D341Med (cell line): ENCODE data around the gene MBD5.
A peak's percentile ranks its signal among the peaks of the same experiment; 100 is the strongest.
"Not testable (repeated sequence)": the region's sequence is repeated elsewhere in the genome, so short reads cannot be mapped to it uniquely, and the experiment has no call there.

ENCODE experiments used
- DNase-seq: peaks from one replicate; pipeline ENCODE4 v3.0.0; 2012; ENCODE audit warnings: low spot score

The MBD5 gene

GRCh38 chr2:148524519-148524919, 503.6 kb downstream of the MBD5 start:
- no peak for DNase-seq

- DNase-seq = no peak
Observed at GRCh38 chr2:148525130-148525529, 504.2 kb downstream of the MBD5 start.

DNA sequence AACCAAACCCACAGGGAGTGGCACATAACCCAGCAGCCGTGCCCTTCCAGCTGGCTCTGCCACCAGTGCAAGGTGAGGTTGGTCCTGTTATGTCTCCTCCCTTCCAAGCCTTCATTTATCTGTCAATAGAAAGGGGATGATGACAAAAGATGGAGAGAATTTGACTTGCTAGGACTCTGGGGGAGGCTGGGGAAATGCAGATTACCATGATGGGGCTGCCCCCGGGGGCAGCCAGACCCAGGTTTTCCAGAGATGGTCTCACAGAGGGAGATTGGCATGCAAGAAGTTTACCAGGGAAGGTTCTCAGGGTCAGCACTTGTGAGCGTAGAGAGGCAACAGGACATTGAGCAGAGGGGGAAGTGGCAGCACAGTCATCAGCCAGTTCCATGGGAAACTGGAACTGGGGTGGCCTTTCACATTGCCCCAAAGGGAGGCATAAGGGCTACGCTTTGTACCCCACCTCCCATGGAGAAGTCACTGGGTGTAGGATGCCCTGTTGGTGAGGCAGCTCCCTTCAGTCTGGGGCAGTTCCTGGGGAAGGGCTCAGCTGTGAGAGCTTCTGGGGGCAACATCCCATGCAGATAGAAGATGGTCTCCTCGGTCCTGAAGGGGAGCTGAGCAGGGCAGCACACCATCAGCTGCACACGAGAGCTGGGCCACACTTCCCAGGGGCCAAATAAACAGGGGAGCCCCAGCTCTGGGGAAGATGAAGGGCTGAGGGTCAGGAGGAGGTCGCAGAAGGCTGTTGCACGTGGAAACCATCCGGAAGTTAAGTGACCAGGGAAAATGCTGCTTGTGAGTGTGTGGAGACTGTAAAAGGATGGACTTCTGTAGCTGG, 505.8 kb downstream of the MBD5 start:
- DNase-seq = no peak

DNA sequence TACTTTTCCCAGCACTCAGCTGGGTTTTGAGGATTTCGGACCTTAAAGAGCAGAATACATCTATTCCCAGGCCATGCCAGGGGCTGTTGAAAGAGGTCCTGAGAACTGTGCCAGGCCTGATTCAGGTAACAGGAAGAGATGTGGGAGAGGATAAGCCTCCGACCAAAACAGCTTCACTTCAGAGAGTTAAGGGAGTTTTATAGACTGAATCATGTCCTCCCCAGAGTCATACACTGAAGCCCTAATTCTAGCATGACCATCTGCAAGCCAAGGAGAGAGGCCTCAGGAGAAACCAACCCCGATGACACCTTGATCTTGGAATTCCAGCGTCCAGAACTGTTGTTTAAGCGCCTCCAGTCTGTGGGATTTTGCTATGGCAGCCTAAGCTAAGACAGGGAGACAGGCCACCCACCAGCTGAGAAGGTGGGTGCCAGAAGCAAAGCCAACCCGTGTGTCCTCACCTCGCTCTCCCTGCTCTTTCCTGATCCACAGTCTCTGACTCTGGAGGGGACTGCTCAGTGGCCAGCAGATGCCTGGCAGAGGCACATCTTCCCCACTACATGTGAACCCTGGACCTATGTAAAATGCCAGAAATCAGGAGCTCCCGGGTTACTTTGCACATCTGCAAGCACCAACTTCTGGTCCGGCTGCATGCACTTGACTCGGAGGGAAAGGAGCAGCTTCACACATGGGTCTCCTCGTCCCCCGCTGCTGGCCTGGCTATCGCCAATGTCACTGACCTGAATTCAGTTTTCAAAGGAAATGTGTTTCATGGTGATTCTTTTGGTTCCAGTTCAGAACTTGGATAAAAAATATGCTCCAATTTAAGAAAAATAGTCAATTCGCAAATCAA, 506.8 kb downstream of the MBD5 start:
- no peak for DNase-seq

DNA sequence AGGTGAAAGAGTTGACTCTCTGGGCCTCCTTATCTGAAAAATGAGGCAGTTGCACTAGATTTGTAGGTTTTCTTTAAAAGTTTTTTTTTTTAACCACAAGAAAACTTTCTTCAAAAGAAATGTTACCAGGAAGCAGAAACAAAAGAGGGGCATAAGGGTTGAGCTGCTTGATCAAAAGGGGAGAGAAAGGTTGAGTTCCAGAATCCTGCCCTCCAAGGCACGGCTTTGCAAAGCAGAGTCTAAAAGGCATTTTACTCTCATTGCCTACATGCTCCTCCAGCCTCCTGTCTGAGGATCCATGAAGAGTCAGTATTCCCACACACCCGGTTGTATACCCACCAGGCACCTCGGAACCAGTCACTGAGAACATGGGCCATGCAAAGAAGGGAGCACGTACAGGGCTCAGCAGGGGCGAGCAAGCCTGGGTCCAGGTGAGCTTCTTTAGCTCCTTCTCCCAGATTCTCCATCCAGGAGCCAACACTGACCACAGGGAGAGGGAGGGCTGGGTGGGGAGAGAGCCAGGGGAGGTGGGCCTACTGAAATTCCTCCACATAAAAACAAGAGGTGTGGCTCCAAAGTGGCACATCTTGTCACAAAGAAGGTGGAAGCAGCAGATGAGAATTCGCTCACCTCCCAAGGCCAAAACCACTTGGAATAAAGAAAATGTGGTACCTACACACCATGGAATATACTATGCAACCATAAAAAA, 507.6 kb downstream of the MBD5 start:
- DNase-seq = no peak

- no peak for DNase-seq
Observed at GRCh38 chr2:148529745-148530144, 508.9 kb downstream of the MBD5 start.

GRCh38 chr2:148530350-148530749, 509.5 kb downstream of the MBD5 start:
- no peak for DNase-seq

DNA sequence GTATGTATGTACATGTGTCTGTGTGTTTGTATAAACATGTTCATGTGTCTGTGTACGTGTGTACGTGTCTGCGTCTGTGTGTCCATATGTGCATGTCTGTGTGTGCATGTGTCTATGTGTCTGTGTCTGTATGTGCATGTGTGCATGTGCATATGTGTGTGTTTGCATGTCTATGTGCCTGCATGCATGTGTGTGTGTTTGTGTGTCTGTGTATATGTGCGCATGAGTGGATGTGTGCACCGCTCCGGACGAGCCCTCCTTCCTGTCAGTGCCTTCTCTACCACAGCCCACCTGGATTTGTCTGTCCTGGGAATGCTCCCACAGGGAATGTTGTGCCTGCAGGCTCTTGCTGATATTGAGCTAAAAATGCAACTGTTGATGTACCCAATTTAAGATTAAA, 510.3 kb downstream of the MBD5 start:
- no peak for DNase-seq

DNA sequence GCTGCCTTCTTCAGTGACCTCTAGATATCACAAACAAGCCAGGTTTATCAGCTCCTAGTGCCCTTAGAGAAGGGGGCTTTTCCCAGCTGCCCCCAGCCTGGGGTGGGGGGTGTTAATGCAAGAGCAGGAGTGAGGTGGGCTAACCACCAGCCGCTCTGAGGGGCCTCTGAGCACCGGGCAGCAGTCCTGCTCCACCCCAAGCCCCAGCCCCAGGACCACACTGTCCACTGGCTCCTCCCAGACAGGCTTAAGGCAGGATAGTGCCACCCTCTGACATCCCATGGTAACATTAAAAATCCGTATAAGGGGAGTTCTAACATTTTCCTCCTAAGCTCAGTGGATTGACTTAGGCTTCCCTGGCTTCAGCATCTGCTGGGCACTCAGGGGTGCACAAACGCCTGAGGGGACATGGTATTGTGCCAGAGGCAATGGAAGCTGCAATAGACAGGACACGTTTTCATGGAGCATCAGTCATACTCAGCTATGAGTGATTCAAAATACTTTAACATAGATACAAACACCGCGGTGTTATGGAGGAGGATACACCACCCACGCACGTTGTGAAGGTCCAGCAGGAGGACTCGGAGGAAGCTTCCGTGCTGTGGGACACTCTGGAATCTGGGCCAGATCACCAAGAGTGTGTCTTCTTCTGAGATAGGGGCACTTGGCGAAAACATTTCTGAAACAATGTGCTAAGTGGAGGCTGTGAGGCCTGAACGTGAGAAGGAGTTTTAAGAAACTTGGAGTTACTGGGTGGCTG, 511.0 kb downstream of the MBD5 start:
- DNase-seq = no peak

DNA sequence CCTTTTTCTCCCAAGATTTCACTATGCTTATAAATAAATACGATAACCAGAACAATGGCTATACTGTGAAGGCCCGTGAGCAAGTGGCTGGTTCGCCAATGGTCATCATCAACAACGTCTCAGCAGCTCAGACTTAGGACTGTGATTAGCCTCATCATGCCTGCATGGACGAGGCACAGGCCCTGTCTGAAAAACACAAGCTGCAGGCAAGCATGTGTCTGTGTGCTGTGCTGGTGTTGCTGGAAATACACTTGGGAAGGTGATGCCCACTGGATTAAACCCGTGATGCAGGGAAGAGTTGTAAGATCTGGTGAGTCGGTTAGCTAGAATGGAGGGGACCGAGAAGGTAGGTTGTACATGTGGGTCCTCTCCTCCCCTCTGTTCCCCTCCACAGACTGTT, 512.1 kb downstream of the MBD5 start:
- DNase-seq = no peak

GRCh38 chr2:148533685-148534084, 512.8 kb downstream of the MBD5 start:
- DNase-seq = no peak

DNA sequence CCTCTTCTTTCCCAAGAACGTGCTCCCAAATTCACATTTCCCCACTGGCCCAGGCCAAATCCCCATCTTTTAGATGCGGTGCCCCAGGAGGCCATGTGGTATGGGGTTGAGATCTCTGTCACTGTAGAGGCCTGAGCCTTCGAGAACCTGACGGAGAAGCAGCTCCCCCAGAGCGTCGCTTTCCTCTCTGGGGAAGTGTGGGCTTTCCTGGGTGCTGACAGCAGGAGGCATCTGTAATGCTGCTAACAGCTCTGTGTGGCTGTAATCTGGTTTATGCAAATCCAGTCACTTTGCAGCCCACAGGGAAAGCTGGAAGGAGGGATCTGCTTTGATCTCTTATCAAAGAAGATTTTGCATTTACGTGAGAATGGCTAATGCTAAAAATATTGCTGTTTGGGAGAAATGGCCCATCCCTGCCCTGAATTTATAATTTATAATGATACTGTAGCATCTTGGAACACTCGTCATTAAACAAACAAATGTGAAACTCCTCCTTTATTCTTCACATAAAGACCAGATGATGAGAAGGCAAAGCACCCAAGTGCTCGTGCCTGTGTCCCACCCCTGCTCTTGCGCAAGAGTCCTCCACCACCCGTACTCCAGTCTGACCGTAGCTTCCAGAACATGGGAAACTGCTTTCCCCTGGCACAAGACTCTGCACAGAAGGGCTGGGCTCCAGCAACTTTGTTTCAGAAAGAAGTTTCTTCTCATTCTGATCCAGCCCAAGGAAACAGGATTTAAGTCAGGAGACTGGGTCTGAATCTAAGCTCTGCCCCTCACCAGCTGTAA, 513.7 kb downstream of the MBD5 start:
- peak; percentile 71 for DNase-seq

DNA sequence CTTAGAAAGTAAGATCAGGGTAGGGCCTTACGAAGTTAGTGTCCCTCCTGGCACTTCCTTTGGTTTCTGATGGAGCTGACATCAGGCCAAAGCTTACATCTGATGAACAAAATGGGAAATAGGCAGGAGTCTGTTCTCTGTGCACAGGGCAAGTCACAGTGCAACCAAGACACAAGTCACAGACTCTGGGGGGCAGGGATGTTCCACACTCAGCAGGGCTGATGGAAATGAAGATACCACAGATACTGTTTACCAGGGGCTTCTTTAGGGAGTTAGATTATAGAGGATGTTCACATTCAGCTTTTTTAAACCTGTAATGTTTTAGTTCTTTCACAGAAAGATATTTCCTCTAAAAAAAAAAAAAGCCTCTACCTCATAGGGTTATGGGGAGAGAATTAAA, 517.5 kb downstream of the MBD5 start:
- DNase-seq = no peak

GRCh38 chr2:148540022-148540421, 519.1 kb downstream of the MBD5 start:
- no peak for DNase-seq

DNA sequence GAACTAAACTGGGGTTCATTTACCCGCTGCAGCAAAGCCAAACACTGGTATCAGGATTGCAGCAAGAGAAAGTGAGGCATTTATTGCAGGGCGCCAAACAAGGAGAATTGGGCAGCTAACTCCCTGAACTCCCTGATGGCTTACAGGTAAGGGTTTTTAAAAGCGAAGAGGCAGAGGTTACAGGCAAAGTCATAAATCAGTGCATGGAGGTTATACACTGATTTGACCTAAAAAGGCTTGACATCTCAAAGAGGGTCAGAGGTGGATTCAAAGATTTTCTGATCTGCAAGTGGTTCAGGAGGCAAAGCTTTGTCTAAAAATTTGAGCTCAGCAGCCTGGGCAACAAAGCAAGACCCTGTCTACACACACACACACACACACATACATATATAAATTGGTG, 520.9 kb downstream of the MBD5 start:
- DNase-seq = no peak

- DNase-seq = no peak
Observed at GRCh38 chr2:148542614-148543013, 521.7 kb downstream of the MBD5 start.

DNA sequence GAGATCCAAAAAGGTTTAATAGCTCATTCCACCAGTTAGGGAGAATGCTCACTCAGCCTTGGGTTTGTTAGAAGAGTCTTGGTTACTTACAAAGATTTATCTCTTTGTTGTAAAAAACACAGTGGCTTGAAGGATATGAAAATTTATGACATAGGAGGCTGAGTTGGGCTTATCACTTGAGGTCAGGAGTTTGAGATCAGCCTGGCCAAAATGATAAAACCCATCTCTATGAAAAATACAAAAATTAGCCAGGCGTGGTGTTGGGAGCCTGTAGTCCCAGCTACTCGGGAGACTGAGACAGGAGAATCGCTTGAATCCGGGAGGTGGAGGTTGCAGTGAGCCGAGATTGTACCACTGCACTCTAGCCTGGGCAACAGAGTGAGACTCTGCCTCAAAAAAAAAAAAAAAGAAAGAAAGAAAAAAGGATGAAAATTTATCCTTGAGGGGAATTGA, 522.2 kb downstream of the MBD5 start:
- not testable (repeated sequence) for DNase-seq

DNA sequence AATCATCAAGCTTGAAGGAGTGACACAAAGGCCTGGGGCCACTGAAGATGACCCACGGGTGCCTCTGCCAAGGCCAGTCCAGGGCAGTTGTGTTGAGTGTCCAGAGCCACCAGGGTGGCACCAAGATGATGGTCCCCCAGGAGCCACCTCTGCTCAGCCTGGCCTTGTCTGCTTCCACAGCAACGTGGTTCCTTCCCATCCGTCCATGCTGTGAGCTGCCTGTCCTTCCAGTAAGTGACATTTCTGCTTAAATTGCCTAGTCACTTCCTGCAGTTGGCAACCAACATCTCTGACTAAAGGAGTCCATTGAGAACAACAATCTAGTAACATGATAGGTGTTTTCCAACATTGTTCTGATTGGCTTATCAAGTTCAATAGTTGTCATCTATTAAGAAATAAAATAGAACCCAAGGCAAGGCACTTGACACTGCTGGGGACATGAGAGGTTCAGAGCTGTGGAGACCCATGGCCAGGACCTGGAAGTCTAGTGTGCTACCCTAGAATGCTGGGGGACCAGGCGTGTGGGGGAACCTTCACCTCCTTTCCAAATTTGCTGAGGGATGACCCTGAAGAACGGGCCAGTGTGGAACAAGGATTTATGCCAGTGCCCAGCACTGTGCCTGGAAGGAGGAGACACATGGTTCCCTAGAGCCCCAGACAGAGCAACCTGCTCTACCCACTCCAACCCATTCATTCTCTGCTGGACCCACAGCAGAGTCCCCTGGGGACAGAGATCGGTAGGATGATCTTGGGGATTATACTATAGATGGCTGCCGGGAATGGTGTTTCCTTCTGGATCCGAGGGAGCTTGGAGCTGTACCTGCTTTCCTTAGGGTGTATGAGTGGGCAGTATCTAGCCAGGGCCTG, 524.7 kb downstream of the MBD5 start:
- DNase-seq = no peak

DNA sequence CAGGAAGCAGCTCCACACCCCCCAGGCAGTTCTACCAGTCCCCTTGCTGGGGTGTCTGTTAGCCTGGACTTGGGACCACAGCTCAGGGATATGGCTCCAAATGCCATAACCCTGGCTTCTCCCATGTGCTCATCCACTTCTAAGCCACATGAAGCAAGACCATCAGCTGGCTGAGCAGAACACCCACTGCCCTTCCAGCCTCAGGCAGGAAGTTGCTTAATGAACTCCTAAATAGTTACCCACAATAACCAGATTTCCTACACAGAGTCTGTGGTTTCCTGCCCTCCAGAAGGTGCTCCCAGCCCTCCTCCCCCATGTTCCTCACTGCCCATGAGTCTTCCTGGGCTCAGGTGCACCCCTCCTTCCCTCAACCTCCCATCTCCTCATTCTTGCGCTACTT, 525.4 kb downstream of the MBD5 start:
- no peak for DNase-seq
